ENCODE results near the gene RPE65. TPM values are rescaled to one million over a fixed set of nuclear protein-coding genes. Genes with fewer than 3 reads are reported as not detected.

RPE65 gene
- total and polyA plus RNA-seq, 2 donors (not counting 1 experiment from before 2014, with no cell fraction given), result not detected

DNA sequence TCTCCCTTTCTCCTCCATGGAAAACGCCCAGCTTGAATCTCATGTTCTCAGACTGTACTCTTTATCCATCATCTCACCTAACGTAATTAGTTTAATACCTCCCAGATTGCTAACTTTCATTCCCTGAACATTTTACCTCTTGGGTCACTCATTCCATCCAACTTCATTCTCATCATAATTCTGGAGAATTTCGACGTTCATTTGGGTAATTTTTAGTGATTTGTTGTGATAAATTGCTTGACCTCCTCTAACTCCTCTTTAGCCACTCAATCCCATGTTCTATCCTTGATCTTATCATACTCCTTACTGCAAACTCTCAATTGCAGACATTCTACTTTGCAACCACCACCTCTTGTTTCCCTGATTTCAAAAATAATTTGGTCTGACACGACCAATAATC lies 28.4 kb downstream of the RPE65 start:
- Histone ChIP-seq H3K27ac (ENCODE audit: low read length in 2 of 2) (no peak overlapping the region), H3K79me2 (ENCODE audit: control insufficient read depth, insufficient read depth, low read length) (no peaks in the 10 kb centered on the region), H3K4me1 (ENCODE audit: control insufficient read depth in 2 of 2, insufficient read depth in 2 of 2, low read length in 2 of 2) (no peaks in the 10 kb centered on the region), H3K4me2 (replicated peaks; ENCODE audit: low read depth, low read length, poor library complexity, severe bottlenecking) (no peak overlapping the region), H3K9me3 (ENCODE audit: control extremely low read depth in 1 of 3, control insufficient read depth in 2 of 3, insufficient read depth in 1 of 3, low read length in 2 of 3) (no peaks in the 10 kb centered on the region), H4K20me1 (ENCODE audit: control insufficient read depth, insufficient read depth, low read length, poor library complexity, severe bottlenecking) (no peaks in the 10 kb centered on the region), H2AFZ (ENCODE audit: insufficient read depth, low read depth, low read length, poor library complexity, severe bottlenecking) (no peak overlapping the region), H3K4me3 (ENCODE audit: control extremely low read depth in 1 of 5, extremely low read depth in 1 of 5, insufficient read depth in 1 of 5, low read depth in 2 of 5, low read length in 4 of 5) (no peak overlapping the region), H3K27me3 (replicated peaks in 1 of 4; ENCODE audit: control extremely low read depth in 1 of 4, control insufficient read depth in 3 of 4, insufficient read depth in 4 of 4, low read length in 3 of 4) (peaks cover 0 to 5% (median under 1%) of the 10 kb centered on the region in 4 experiments), H3K9ac (ENCODE audit: low read length) (no peak overlapping the region), H3K36me3 (replicated peaks in 1 of 2; ENCODE audit: control extremely low read depth in 1 of 2, control insufficient read depth in 1 of 2, extremely low read depth in 1 of 2, insufficient read depth in 2 of 2, low read length in 1 of 2) (no peaks in the 10 kb centered on the region)
- ChIA-PET POLR2A (no interaction called here), CTCF (no interaction called here)
- DNase-seq (no peak), ATAC-seq (ENCODE audit: low read depth) (no peak)
- intact Hi-C loops (cut with micrococcal nuclease), result no loop called here
- H3K4me1 Mint-ChIP-seq, result no peaks in the 10 kb centered on the region
- peaks cover 5% of the 10 kb centered on the region for H3K27me3 Mint-ChIP-seq
- H3K9me3 Mint-ChIP-seq (ENCODE audit: insufficient read depth), result no peaks in the 10 kb centered on the region
- no peak overlapping the region for H3K27ac Mint-ChIP-seq
- no peak overlapping the region for H3K4me3 Mint-ChIP-seq
- WGBS (ENCODE audit: insufficient coverage), result 100% methylated on average over 1 of the region's 5 CpGs
- TF ChIP-seq, protein P1, sequence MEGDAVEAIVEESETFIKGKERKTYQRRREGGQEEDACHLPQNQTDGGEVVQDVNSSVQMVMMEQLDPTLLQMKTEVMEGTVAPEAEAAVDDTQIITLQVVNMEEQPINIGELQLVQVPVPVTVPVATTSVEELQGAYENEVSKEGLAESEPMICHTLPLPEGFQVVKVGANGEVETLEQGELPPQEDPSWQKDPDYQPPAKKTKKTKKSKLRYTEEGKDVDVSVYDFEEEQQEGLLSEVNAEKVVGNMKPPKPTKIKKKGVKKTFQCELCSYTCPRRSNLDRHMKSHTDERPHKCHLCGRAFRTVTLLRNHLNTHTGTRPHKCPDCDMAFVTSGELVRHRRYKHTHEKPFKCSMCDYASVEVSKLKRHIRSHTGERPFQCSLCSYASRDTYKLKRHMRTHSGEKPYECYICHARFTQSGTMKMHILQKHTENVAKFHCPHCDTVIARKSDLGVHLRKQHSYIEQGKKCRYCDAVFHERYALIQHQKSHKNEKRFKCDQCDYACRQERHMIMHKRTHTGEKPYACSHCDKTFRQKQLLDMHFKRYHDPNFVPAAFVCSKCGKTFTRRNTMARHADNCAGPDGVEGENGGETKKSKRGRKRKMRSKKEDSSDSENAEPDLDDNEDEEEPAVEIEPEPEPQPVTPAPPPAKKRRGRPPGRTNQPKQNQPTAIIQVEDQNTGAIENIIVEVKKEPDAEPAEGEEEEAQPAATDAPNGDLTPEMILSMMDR (IDR thresholded peaks at IDR 0.05), result no peak
- no peak for TF ChIP-seq EZH2 (IDR thresholded peaks at IDR 0.05; ENCODE audit: borderline replicate concordance, insufficient read depth, low read depth, low read length, poor library complexity, severe bottlenecking)

DNA sequence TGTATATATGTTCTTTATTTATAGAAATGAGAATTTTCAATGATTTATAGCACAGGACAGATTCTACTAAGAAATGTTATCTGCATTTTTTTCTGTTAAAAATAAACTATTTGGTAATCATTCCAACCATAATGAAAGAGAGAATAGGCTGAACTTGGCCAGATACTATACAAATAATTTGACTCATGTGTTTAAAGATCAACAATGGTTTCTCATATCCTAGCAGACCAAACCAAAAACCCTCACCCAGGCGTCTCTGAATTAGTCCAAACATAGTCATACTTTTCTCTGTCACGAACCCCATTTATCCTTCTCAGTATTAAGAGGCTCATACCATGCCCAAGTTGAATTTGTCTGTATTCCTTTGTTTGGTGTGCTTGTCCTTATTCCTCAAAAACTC lies 40.3 kb downstream of the RPE65 start:
- H2AFZ ChIP-seq (ENCODE audit: insufficient read depth, low read depth, low read length, poor library complexity, severe bottlenecking), result no peak overlapping the region
- DNase-seq, result no peak
- no peaks in the 10 kb centered on the region for H3K9me3 ChIP-seq (ENCODE audit: control extremely low read depth in 1 of 3, control insufficient read depth in 2 of 3, insufficient read depth in 1 of 3, low read length in 2 of 3)
- POLR2A ChIA-PET, result no interaction called here
- WGBS (ENCODE audit: insufficient coverage), result no CpG with 5 or more reads among the region's 2 CpGs
- H3K4me2 ChIP-seq (replicated peaks; ENCODE audit: low read depth, low read length, poor library complexity, severe bottlenecking), result no peak overlapping the region
- H3K79me2 ChIP-seq (ENCODE audit: control insufficient read depth, insufficient read depth, low read length), result no peaks in the 10 kb centered on the region
- H3K36me3 ChIP-seq (replicated peaks in 1 of 2; ENCODE audit: control extremely low read depth in 1 of 2, control insufficient read depth in 1 of 2, extremely low read depth in 1 of 2, insufficient read depth in 2 of 2, low read length in 1 of 2), result no peaks in the 10 kb centered on the region
- Mint-ChIP-seq H3K4me1 (no peaks in the 10 kb centered on the region), H3K4me3 (no peak overlapping the region), H3K9me3 (ENCODE audit: insufficient read depth) (no peaks in the 10 kb centered on the region), H3K27ac (no peak overlapping the region), H3K27me3 (peaks cover 11% of the 10 kb centered on the region)
- no peak overlapping the region for H3K9ac ChIP-seq (ENCODE audit: low read length)
- intact Hi-C loops (cut with micrococcal nuclease), result no loop called here
- ATAC-seq (ENCODE audit: low read depth), result no peak
- H3K27ac ChIP-seq (ENCODE audit: low read length in 2 of 2), result no peak overlapping the region
- CTCF ChIA-PET, result no interaction called here
- H4K20me1 ChIP-seq (ENCODE audit: control insufficient read depth, insufficient read depth, low read length, poor library complexity, severe bottlenecking), result no peaks in the 10 kb centered on the region
- no peaks in the 10 kb centered on the region for H3K27me3 ChIP-seq (replicated peaks in 1 of 4; ENCODE audit: control extremely low read depth in 1 of 4, control insufficient read depth in 3 of 4, insufficient read depth in 4 of 4, low read length in 3 of 4)
- no peaks in the 10 kb centered on the region for H3K4me1 ChIP-seq (ENCODE audit: control insufficient read depth in 2 of 2, insufficient read depth in 2 of 2, low read length in 2 of 2)
- TF ChIP-seq EZH2 (IDR thresholded peaks at IDR 0.05; ENCODE audit: borderline replicate concordance, insufficient read depth, low read depth, low read length, poor library complexity, severe bottlenecking), result no peak
- TF ChIP-seq, protein P1 (IDR thresholded peaks at IDR 0.05), result no peak
- no peak overlapping the region for H3K4me3 ChIP-seq (ENCODE audit: control extremely low read depth in 1 of 5, extremely low read depth in 1 of 5, insufficient read depth in 1 of 5, low read depth in 2 of 5, low read length in 4 of 5)
